HCT116 (cell line): ENCODE measurements around the gene RASGRF1. TPM values are rescaled to one million over a fixed set of nuclear protein-coding genes. Genes with fewer than 3 reads are reported as not detected.

Experiments
- ATAC-seq: fragments of 200-7000 bp; cut with Tn5 transposase; 2 replicates; pipeline ENCODE4 v1.9.1; 2020; ENCODE audit warnings: mild to moderate bottlenecking, moderate library complexity
- BruUV-seq: library from RNA; stranded (reverse); fragments of 400-500 nt; replicated peaks from 2 replicates; lab custom pipeline; 2021; lab: Mats Ljungman, UMichigan
- CTCF ChIA-PET: fragments of 300-600 bp; sonication (Branson Sonifier 250); formaldehyde crosslinking; loops from one replicate; lab custom pipeline; 2021; ENCODE audit warnings: antibody characterized with exemption; lab: Charles Lee
- POLR2A ChIA-PET: fragments of 300-600, 350-600 bp; sonication (Branson Sonifier 250); formaldehyde crosslinking; loops from one replicate; lab custom pipeline; 2021; ENCODE audit warnings: antibody characterized with exemption; lab: Charles Lee
- RAD21 ChIA-PET, 2 experiments: fragments of 300-600 bp; sonication (Branson Sonifier 250); formaldehyde crosslinking; loops; one replicate each; lab custom pipeline; 2023; ENCODE audit warnings: low total read pairs in 2 of 2; ENCODE audit not compliant: uncharacterized antibody in 2 of 2, unreplicated experiment in 2 of 2, low non-redundant PET in 1 of 2; lab: Charles Lee
- DNase-seq: peaks from one replicate; pipeline ENCODE4 v3.0.0-alpha.2; 2010; ENCODE audit warnings: low read depth, low spot score
- H2AFZ ChIP-seq: fragments of 200-600 bp; shearing (Covaris generic), sonication (generic); 2 replicates; pipeline ENCODE4 v1.6.1; 2017; ENCODE audit warnings: low read depth, mixed run types, mixed read lengths, antibody characterized with exemption, low read length; ENCODE audit not compliant: poor library complexity, severe bottlenecking
- H3K27ac ChIP-seq: 2 replicates; pipeline ENCODE4 v1.5.1; 2012; ENCODE audit warnings: low read depth, low read length
- H3K27me3 ChIP-seq: fragments of 200-600 bp; sonication (generic); 2 replicates; pipeline ENCODE4 v1.6.1; 2016; ENCODE audit warnings: mixed run types, low read length, mixed read lengths; ENCODE audit not compliant: insufficient read depth
- H3K36me3 ChIP-seq, 2 experiments: fragments of 200-500 bp in 1 of 2; fragments of 200-600 bp in 1 of 2; sonication (Bioruptor generic) in 1 of 2; sonication (generic) in 1 of 2; 2 replicates each; pipeline versions ENCODE4 v1.5.1 to v1.6.1; 2014 to 2016; ENCODE audit warnings: low read length in 2 of 2, inconsistent platforms in 1 of 2, mixed read lengths in 1 of 2, mixed run types in 1 of 2; ENCODE audit not compliant: insufficient read depth in 2 of 2, control insufficient read depth in 1 of 2
- H3K4me1 ChIP-seq, 2 experiments: fragments of 200-600 bp in 1 of 2; sonication (generic) in 1 of 2; 2 replicates each; pipeline versions ENCODE4 v1.5.1 to v1.6.1; 2012 to 2017; ENCODE audit warnings: low read length in 2 of 2, inconsistent platforms in 1 of 2, mild to moderate bottlenecking in 1 of 2, mixed read lengths in 1 of 2, mixed run types in 1 of 2, moderate library complexity in 1 of 2; ENCODE audit not compliant: insufficient read depth in 2 of 2, control insufficient read depth in 1 of 2
- H3K4me2 ChIP-seq: fragments of 200-600 bp; sonication (generic); 2 replicates; pipeline ENCODE4 v1.6.1; 2017; ENCODE audit warnings: mixed run types, low read length, mixed read lengths
- H3K4me3 ChIP-seq, 2 experiments: fragments of 200-600 bp in 1 of 2; sonication (generic) in 1 of 2; replicated peaks in 1 of 2; 2 replicates each; pipeline ENCODE4 v1.5.1; 2011 to 2016; ENCODE audit warnings: low read length in 2 of 2, control low read depth in 1 of 2, low read depth in 1 of 2, mild to moderate bottlenecking in 1 of 2, mixed read lengths in 1 of 2, mixed run types in 1 of 2
- H3K79me2 ChIP-seq: fragments of 200-600 bp; sonication (generic); 2 replicates; pipeline ENCODE4 v1.6.1; 2017; ENCODE audit warnings: mild to moderate bottlenecking, mixed run types, low read length, moderate library complexity, mixed read lengths; ENCODE audit not compliant: insufficient read depth
- H3K9ac ChIP-seq: fragments of 200-600 bp; sonication (generic); 2 replicates; pipeline ENCODE4 v1.6.1; 2016; ENCODE audit warnings: low read length, mixed read lengths
- H3K9me2 ChIP-seq: fragments of 200-600 bp; sonication (generic), shearing (Covaris generic); 2 replicates; pipeline ENCODE4 v1.6.1; 2017; ENCODE audit warnings: mixed run types, mild to moderate bottlenecking, moderate library complexity; ENCODE audit not compliant: insufficient read depth
- H3K9me3 ChIP-seq, 2 experiments: fragments of 200-500 bp in 1 of 2; fragments of 200-600 bp in 1 of 2; sonication (Bioruptor generic) in 1 of 2; sonication (generic) in 1 of 2; 2 replicates each; pipeline ENCODE4 v1.6.1; 2014 to 2017; ENCODE audit warnings: low read length in 2 of 2, mixed read lengths in 2 of 2, inconsistent platforms in 1 of 2, low read depth in 1 of 2, mild to moderate bottlenecking in 1 of 2, mixed run types in 1 of 2, moderate library complexity in 1 of 2; ENCODE audit not compliant: control insufficient read depth in 1 of 2, insufficient read depth in 1 of 2
- H4K20me1 ChIP-seq: fragments of 200-600 bp; sonication (generic), shearing (Covaris generic); 2 replicates; pipeline ENCODE4 v1.6.1; 2017; ENCODE audit warnings: mixed run types, mild to moderate bottlenecking, moderate library complexity; ENCODE audit not compliant: insufficient read depth
- EGR1 ChIP-seq: IDR thresholded peaks from 2 replicates; pipeline ENCODE4 v1.6.1; 2012; ENCODE audit warnings: low read depth
- ELF1 ChIP-seq: IDR thresholded peaks from 2 replicates; pipeline ENCODE4 v1.6.1; 2012; ENCODE audit warnings: low read depth, borderline replicate concordance
- POLR2AphosphoS5 ChIP-seq: IDR thresholded peaks from 2 replicates; pipeline ENCODE4 v1.6.1; 2011; ENCODE audit warnings: mild to moderate bottlenecking, low read depth, low read length, moderate library complexity
- YY1 ChIP-seq: IDR thresholded peaks from 2 replicates; pipeline ENCODE4 v1.6.1; 2011; ENCODE audit warnings: low read length, low read depth, moderate library complexity, mild to moderate bottlenecking; ENCODE audit not compliant: insufficient replicate concordance; ENCODE audit errors: extremely low read depth
- ZBTB33 ChIP-seq: IDR thresholded peaks from 2 replicates; pipeline ENCODE4 v1.6.1; 2011; ENCODE audit warnings: mild to moderate bottlenecking, low read length, moderate library complexity; ENCODE audit not compliant: insufficient replicate concordance; ENCODE audit errors: extremely low read depth
- intact Hi-C: fragments of 100-400 bp; cut with micrococcal nuclease; formaldehyde crosslinking; loops from 2 replicates; pipeline ENCODE4 v1.10.0; 2022
- total RNA-seq: library from RNA; stranded (reverse); gene quantifications from one replicate; pipeline ENCODE4 v1.2.1, GENCODE V29; 2021; ENCODE audit not compliant: unreplicated experiment

Gene RASGRF1
- total RNA-seq, 1 experiment from 2014 or later = 2.4 TPM

- RAD21 ChIA-PET = interaction anchor here in 1 of 2 experiments (1.7 kb wide), 1 partner anchor 113 kb away, joined by 5 read pairs; no protein-coding TSS in a partner anchor
- ATAC-seq (no peak), DNase-seq (no peak)
- POLR2A ChIA-PET = no interaction called here
- Histone ChIP-seq H3K27ac (no peak overlapping the region), H2AFZ (no peak overlapping the region), H3K4me3 (no peak overlapping the region), H3K27me3 (no peaks in the 10 kb centered on the region), H3K9ac (no peak overlapping the region), H4K20me1 (no peaks in the 10 kb centered on the region; the same call in 1 of the 2 replicates), H3K9me3 (no peaks in the 10 kb centered on the region), H3K36me3 (peaks cover 17 to 21% of the 10 kb centered on the region in 2 experiments), H3K4me1 (no peaks in the 10 kb centered on the region), H3K9me2 (no peaks in the 10 kb centered on the region), H3K79me2 (peaks cover 18% of the 10 kb centered on the region; the same call in 1 of the 2 replicates), H3K4me2 (no peak overlapping the region)
- intact Hi-C loops = no loop called here
- TF ChIP-seq ELF1 (no peak), EGR1 (no peak), ZBTB33 (no peak), POLR2AphosphoS5 (no peak), YY1 (no peak)
- CTCF ChIA-PET = interaction anchor here (0.8 to 1.3 kb wide), 4 partner anchors 64 to 269 kb away, joined by 3 to 5 read pairs (median 4); no protein-coding TSS in a partner anchor
- BruUV-seq = no TSS peak
Observed at GRCh38 chr15:78915341-78916087, 175.1 kb downstream of the RASGRF1 start.
